NCI-H2029 (cell line): ENCODE results near the gene PMS1.
"Not testable (repeated sequence)": the region's sequence is repeated elsewhere in the genome, so short reads cannot be mapped to it uniquely, and the experiment has no call there.

Experiments used
- DNase-seq: peaks from one replicate; lab custom pipeline; 2025; lab: John Stamatoyannopoulos, UW

PMS1 gene

DNA sequence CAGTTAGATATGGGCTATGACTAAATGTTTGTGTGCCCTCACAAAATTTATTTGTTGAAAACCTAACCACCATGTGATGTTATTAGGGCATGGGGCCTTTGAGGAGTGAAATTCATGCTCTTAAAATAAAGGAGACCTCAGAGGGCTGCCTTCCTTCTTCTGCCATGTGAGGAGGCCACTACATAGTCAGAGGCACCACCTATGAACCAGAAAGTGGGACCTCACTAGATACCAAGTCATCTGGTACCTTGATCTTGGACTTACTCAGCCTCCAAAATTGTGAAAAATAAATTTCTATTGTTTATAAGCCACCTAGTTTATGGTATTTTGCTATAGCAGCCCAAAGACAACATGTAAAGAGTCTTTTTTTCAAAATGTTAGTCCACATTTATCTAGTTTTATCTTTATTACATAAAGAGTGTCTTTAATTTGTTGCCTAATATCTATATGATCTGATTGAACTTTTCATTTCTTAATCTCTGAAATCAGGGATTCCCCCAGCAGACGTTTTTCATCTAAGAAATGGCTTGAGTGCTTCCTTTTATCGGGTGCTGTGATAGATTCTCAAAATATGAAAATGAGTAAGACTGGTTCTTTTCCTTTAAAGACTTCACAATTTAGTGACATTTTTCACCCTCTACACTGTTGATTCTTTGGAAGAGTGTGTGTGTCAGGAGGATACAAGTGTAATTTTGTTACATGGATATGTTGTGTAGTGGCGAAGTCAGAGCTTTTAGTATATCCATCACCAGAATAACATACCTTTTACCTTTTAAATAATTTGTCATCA lies 34.2 kb downstream of the PMS1 start:
- DNase-seq, result no peak

DNA sequence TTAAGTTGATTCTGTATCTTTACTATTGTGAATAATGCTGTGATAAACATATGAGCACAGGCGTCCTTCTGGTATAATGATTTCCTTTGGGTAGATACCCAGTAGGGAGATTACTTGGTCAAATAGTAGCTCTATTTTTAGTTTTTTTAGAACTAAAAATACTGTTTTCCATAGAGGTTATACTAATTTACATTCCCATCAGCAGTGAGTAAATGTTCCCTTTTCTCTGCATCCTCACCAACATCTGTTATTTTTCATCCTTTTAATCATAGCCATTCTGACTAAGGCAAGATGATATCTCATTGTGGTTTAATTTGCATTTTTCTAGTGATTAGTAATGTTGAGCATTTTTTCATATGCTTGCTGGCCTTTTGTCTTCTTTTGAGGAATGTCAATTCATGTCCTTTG lies 35.1 kb downstream of the PMS1 start:
- DNase-seq, result no peak

DNA sequence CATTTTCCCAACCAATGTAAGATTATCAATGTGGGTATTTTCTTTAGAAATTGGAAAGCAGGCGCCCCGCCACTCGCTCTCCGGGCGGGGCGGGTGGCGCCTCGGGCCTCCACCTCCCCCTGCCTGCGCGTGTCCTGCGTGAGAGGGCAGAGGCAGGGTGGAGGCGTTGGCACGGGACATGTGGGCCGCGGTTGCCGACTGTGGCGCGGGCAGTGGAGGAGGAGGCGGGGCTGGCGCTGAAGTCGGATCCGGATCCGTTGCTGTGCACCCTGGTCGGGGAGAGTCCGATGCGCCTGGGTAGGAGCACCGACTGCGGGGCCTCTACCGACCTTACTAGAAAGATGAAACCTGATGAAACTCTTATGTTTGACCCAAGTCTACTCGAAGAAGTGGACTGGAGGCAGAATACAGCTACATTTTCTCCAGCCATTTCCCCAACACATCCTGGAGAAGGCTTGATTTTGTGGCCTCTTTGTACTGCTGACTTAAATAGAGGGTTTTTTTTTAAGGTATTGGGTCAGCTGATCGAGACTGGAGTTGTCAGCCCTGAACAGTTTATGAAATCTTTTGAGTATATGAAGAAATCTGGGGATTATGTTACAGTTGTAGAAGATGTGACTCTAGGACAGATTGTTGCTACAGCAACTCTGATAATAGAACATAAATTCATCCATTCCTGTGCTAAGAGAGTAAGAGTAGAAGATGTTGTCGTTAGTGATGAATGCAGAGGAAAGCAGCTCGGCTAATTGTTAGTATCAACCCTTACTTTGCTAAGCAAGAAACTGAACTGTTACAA lies 37.9 kb downstream of the PMS1 start:
- DNase-seq, result no peak

DNA sequence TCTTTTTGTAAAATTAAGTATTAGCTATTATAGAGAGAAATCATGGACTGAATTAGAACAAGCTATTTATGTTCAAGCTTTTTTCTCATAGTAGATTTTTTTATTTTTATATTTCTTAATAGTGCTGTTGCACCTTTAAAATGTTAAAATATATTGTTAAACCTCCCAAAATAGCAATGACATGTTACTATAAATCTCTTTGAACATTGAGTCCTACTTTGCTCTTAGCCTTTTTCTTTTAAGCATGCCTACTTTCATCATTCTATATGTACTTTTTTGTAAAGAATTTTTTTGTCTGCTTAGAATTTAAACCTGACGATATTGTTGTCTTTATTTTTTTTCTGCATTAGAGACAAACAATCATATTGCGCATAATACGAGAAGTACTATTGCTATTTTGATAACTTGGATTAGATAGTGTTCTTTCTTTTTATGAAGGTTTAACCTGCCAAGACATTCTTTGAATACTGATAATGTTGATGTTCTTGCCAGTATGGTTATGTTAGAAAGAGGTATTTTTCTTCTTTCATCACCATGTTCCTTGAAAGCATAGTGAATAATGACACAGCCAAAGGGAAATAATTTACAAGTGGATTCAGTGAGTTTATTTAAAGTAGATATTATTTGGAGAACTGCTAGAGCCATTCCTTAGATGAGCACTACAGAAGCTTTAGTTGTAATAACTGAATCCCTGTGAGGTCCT lies 40.6 kb downstream of the PMS1 start:
- DNase-seq, result no peak

DNA sequence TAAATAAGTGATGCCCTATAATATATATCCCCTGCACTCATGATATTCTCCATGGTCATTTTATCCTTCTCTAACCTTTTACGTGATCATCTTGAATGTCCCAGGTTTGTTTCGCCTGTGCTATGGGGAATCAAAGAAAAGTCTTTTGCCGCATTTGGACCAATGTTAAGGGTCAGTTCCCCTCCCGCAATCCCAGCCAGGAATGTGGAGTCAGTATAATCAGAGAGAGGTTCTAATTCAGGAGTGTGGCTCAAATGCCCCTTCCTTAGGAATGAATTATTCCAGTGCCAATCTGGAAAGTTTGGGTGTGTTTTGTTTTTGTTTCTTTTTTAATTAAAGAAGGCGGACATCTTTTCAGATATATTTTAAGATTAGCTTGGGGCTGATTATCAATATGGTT lies 41.8 kb downstream of the PMS1 start:
- no peak for DNase-seq

DNA sequence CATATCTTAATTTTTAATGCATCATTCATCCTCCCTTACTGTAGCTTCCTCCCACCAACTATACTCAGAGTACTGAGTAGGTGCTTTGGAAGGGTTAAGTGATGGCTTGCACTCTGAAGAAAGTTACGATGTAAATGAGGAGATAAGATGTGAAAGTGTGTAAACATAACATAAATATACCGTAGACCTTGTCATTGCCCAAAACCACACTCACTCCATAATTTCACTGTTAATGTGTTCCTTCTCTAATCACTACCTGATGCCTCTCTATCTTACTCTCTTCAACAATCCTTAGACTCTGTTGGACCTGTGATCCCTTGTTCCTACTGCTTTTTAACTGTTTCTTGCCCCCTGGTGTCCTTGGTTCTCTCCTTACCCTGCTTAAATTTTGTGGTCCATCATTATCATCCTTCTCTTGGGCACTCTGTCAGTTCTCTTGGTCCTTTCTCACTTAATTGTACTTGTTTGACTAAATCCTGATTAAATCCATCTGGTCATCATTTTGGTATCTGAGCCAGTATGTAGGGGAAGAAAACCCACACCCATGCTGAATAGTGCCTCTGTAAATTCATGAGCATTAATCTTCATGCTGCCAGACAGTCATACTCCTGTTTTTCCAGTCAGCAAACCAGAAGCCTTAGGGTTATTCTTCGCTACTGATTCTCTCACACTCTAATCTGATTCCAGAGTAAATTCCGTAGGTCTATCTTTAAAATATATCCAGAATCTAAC lies 45.0 kb downstream of the PMS1 start:
- no peak for DNase-seq

DNA sequence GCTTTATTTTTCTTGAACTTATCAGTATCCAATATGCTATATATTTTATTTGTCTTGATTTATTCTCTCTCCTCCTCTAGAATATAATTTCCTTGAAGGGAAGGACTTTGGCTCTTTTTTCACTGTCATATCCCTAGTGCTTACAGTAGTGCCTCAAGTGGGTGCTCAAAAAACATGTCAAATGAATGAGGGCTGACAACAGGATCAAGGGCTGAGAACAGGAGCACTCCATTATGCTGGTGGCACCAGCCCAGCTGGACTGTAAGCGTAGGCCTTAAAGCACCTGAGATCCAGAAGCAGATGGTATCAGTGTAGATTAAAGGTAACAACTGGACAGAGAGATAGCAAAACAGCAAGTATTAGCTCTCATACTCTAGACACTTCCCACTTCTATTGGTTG lies 46.3 kb downstream of the PMS1 start:
- DNase-seq, result peak; percentile 79

DNA sequence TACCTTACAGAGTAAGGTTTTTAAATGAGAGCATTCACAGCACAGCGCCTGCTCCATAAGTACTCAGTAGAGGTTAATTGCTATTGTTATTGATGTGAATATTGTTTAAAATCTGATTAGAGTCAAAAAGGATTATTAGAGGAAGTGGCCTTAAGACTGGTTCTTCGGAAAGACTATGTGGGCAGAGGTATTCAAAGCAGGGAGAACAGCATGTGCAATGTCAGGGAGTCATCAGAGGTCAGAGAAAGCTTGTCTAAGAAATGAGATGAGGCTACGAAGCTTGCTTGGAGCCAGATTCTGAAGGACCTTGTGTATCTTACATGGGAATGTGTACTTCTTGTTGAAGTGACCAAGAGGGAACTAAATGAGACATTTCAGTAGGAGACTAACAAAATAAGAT lies 49.8 kb downstream of the PMS1 start:
- DNase-seq, result no peak

DNA sequence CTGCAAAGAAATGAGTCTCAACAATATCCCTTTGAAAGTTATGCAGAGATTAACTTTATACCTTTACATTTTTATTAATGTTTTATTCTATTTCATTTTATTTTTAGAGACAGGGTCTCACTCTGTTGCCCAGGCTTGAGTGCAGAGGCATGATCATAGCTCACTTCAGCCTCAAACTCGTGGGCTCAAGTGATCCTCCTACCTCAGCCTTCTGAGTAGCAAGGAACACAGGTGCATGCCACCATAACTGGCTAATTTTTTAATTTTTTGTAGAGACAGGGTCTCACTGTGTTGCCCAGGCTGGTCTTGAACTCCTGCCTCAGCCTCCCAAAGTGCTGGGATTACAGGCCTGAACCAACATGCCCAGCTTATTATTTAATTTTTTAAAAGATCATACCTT lies 50.4 kb downstream of the PMS1 start:
- not testable (repeated sequence) for DNase-seq

DNA sequence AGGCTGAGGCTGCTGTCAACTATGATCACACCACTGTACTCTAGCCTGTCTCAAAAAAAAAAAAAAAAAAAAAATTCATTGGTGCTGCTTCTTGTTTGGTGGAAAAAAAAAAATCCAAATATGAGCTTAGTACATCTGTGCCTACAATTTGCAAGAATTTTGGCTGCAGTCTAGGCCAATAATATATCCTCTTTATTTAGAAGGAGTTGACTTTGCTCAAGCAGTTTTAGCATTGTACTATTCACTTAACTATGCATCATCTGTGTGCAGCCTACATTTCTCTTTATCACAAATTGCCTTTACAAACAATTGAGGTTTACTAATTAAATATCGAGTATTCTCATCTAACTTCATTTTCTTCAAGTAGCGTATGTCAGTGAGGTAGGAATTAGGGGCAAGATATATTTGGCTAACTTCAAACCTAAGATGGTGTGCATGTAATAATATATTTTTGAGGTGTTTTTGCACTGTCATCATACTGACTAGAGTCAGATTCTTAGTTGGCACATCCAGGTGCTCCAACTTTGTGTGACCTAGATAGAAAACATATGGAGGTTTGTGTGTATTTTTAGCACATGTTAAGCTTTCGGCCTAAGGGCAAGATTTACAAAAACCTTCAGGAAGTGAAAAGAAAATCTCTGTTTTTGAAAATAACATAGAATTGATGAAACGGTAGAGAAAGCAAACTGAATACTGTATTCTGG lies 51.8 kb downstream of the PMS1 start:
- no peak for DNase-seq

DNA sequence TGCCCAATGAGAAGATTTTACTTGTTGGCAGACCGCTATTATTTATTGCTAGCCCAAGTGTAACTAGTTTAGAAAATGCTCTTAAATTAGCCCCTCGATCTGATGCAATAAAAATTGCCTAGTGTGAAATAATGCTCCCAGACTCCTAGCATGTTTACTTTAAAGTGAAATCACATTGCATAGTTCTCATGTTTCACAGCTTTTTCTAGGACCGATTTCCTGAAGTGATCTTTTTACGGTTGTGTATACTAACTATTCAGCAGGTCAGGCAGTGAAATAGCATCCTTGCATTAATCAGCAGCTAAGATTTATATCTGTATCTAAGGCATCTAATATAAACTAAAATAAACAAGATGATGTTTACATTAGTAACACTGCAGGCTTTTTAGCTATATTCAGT lies 52.4 kb downstream of the PMS1 start:
- DNase-seq, result peak; percentile 45

DNA sequence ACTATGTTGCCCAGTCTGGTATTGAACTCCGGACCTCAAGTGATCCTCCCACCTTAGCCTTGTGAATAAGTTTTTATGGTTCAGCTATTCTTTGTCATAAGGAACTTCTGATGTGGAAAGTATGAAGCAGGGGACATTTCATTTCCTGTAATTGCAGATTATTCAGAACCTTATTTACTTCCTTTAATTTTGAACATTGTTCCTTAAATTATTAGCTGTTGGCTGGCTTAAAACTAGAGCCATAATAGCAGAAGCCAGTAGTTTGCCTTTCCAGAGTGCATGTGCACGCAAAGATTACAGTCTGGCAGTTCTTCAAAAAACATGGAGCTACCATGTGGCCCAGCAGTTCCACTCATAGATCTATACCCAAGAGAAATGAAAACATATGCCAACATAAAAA lies 53.1 kb downstream of the PMS1 start:
- DNase-seq, result no peak

DNA sequence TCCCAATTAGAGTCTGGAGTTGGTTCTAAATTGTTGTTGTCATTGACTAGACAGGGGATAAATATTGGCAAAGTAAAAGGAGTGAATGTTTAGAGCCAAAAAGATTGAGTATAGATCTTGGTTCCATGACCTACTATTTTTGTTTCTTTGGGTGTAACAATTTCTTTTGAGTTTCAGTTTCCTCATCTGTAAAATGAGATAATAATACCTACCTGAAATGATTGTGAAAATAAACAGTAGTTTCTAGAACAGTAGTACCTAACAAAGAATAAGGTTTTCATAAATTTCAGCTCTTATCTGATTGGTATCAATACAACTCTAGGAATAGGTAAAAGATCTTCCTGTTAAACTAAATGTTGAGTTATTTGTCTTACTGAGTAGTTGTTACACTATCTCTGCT lies 56.8 kb downstream of the PMS1 start:
- no peak for DNase-seq

DNA sequence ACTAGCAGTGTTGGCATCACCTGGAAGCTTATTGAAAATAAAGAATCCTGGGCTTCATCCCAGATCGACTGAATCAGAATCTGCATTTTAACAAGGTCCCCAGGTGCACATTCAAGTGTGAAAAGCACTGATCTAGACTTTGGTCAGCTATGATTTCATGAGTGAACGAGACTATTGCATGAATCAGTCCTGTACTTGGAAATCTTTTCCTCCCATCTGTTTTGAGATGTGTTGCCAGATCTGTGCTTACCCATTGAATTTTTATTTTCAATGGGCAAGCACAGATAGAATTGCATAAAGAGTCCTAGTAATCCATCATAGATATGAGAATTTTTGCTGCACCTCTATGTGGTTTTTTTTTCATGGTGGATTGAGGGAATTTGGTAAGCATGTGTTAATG lies 64.0 kb downstream of the PMS1 start:
- no peak for DNase-seq

DNA sequence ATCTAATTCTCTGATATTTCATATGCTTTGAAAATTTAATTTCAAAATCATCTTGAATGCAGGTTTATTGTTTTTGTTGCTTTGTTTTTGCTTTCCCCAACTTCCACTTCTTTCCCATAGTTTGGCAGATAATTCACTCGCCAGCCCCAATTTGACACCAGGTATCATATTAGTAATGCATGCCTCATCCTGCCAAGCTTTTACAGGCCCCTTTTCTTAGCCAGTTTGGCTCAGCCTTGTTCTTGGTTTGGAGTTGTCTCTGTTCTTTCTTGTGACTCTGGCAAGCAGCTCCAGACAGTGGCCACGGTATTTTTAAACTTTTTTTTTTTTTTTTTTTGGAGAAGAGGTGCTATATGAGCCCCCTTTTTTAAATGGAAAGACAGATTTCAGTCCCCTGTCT lies 65.3 kb downstream of the PMS1 start:
- DNase-seq, result no peak

DNA sequence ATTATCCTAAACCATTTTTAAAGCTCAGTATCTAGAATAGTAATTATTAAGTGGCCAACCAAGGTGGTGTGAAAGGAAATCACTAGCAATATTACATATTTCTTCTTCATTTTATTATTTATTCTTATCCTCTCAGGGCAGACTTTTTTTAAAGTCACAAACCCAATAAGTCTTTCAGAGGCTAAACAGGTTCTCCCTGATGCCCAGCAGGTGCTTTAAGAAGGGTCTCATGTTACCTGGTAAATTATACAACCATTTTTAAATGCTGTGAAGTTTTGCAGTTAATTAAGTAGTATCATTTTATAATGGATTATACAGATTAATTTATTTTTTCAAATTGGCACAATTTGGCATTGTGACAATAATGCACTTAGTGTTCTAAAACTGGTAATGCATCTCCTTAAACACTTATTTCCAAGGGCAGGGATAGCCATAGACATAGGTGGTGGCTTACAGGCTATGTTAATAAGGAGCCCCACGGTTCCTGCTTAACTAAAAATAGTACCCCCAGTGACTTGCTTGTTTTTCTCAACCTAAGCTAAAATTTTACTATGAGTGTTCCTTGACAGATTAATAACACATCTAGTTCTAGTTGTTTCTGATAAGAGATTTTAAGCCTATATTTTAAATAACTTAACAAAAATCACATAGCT lies 67.0 kb downstream of the PMS1 start:
- DNase-seq, result no peak

DNA sequence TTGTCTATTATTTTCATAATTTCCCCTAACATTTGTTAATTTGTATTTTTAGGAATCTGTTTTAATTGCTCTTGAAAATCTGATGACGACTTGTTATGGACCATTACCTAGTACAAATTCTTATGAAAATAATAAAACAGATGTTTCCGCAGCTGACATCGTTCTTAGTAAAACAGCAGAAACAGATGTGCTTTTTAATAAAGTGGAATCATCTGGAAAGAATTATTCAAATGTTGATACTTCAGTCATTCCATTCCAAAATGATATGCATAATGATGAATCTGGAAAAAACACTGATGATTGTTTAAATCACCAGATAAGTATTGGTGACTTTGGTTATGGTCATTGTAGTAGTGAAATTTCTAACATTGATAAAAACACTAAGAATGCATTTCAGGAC lies 69.9 kb downstream of the PMS1 start:
- DNase-seq, result no peak

DNA sequence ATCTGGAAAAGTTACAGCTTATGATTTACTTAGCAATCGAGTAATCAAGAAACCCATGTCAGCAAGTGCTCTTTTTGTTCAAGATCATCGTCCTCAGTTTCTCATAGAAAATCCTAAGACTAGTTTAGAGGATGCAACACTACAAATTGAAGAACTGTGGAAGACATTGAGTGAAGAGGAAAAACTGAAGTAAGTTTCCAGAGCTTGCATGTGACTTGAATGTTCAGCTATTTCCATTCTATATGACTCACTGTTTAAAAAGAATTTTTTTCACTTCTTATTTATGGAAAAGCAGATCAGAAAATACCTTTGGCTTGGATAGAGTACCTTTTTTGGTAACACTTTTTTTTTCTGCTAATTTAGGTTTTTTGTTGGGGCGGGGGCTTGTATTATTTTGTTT lies 70.7 kb downstream of the PMS1 start:
- no peak for DNase-seq

DNA sequence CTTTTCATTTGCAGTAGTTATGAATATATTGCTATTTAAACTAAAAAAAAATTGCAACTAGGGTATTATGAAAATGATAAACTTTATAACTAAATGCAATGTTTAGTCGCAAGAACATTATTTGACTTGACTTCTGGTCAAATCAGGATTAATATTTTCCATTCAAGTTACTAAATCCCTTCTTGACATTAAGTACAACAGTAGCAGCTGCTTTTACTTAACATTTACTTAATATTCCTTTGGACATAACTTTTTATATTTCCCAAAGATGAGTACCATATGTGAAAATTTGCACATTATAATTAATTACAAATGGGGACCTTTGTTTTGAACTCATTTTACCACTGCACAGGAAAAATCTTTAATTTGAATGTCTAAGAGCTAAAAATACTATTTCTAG lies 74.0 kb downstream of the PMS1 start:
- no peak for DNase-seq

DNA sequence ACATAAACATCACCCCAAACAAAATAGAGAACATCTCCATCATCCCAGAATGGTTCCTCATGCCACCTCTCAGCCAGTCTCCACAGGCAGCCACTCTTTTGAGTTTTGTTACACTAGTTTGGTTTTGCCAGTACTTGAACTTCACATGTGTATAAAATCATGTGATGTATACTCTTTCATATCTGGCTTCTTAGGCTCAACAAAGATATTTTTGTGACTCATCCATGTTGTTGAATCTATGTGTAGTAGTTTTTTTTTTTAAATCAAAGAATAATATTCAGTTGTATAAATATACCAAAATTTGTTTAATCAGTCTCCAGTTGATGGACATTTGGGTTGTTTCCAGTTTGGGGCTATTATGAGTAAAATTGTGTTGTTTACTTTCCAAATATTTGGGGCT lies 75.9 kb downstream of the PMS1 start:
- DNase-seq, result no peak

DNA sequence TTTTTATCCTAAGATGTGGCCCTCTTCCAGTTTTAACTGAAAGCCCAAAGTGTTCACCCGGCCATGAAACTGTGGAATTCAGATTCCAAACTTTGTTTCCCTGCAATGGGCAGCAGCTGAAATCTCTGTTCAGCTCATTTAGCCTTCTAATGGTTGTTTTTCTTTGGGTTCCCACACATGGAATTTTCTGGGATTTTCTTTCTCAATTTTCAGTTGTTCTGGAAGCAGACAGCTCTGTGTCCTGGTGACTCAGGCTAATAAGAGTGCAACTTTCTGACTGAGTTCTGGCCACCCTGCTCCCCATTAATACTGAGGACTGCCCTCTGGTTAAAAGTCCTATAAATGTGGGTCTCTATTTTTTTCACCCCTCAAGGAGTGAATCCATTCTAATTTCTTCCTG lies 78.5 kb downstream of the PMS1 start:
- DNase-seq, result no peak
